ENCODE data around the gene TOR4A.
"Not testable (repeated sequence)": the region's sequence is repeated elsewhere in the genome, so short reads cannot be mapped to it uniquely, and the experiment has no call there.

Gene TOR4A

GRCh38 chr9:137237759-137238726 is 39.5 kb upstream of the TOR4A start:
- DNase-seq (ENCODE audit: low read depth in 2 of 2, low spot score in 1 of 2) = no peak

GRCh38 chr9:137239541-137240200 is 37.9 kb upstream of the TOR4A start:
- DNase-seq (ENCODE audit: low read depth in 2 of 2, low spot score in 1 of 2) = not testable (repeated sequence)

- peak in 1 of 2 donors; percentile 33 for DNase-seq (ENCODE audit: low read depth in 2 of 2, low spot score in 1 of 2)
Measured at GRCh38 chr9:137240318-137240840, 37.1 kb upstream of the TOR4A start.

- DNase-seq (ENCODE audit: low read depth in 2 of 2, low spot score in 1 of 2) = peak; percentile 94 to 95
Measured at GRCh38 chr9:137240841-137241489, 36.6 kb upstream of the TOR4A start, which contains the start of gene TUBB4B. Gene TUBB4B (plus strand): TSS chr9:137241287. CDS start chr9:137241361, 74 bp downstream.

GRCh38 chr9:137241490-137242268 is 35.8 kb upstream of the TOR4A start:
- DNase-seq (ENCODE audit: low read depth in 2 of 2, low spot score in 1 of 2) = peak in 1 of 2 donors; percentile 57

- DNase-seq (ENCODE audit: low read depth in 2 of 2, low spot score in 1 of 2) = no peak
Measured at GRCh38 chr9:137242269-137243203, 35.0 kb upstream of the TOR4A start.

- DNase-seq (ENCODE audit: low read depth in 2 of 2, low spot score in 1 of 2) = not testable (repeated sequence)
Measured at GRCh38 chr9:137243266-137243625, 34.3 kb upstream of the TOR4A start.

- no peak for DNase-seq (ENCODE audit: low read depth in 2 of 2, low spot score in 1 of 2)
Measured at GRCh38 chr9:137243626-137244485, 33.7 kb upstream of the TOR4A start.

- DNase-seq (ENCODE audit: low read depth in 2 of 2, low spot score in 1 of 2) = no peak
Measured at GRCh38 chr9:137244486-137245449, 32.8 kb upstream of the TOR4A start.

GRCh38 chr9:137245450-137246421 is 31.8 kb upstream of the TOR4A start:
- DNase-seq (ENCODE audit: low read depth in 2 of 2, low spot score in 1 of 2) = no peak

GRCh38 chr9:137247135-137247915 is 30.2 kb upstream of the TOR4A start:
- DNase-seq (ENCODE audit: low read depth in 2 of 2, low spot score in 1 of 2) = no peak

GRCh38 chr9:137247916-137248175 is 29.7 kb upstream of the TOR4A start:
- DNase-seq (ENCODE audit: low read depth in 2 of 2, low spot score in 1 of 2) = no peak

GRCh38 chr9:137250329-137251193 is 27.0 kb upstream of the TOR4A start:
- no peak for DNase-seq (ENCODE audit: low read depth in 2 of 2, low spot score in 1 of 2)

- no peak for DNase-seq (ENCODE audit: low read depth in 2 of 2, low spot score in 1 of 2)
Measured at GRCh38 chr9:137251194-137251461, 26.4 kb upstream of the TOR4A start, which contains the start of gene STPG3. Gene STPG3 (plus strand): TSS chr9:137251286. CDS start chr9:137251287, 1 bp downstream.
